NCI-H128 (cell line): ENCODE data around the gene CCDC85C.

Source experiments
- DNase-seq: peaks from one replicate; lab custom pipeline; 2025; ENCODE audit not compliant: unreplicated experiment; lab: John Stamatoyannopoulos, UW

CCDC85C gene

DNA sequence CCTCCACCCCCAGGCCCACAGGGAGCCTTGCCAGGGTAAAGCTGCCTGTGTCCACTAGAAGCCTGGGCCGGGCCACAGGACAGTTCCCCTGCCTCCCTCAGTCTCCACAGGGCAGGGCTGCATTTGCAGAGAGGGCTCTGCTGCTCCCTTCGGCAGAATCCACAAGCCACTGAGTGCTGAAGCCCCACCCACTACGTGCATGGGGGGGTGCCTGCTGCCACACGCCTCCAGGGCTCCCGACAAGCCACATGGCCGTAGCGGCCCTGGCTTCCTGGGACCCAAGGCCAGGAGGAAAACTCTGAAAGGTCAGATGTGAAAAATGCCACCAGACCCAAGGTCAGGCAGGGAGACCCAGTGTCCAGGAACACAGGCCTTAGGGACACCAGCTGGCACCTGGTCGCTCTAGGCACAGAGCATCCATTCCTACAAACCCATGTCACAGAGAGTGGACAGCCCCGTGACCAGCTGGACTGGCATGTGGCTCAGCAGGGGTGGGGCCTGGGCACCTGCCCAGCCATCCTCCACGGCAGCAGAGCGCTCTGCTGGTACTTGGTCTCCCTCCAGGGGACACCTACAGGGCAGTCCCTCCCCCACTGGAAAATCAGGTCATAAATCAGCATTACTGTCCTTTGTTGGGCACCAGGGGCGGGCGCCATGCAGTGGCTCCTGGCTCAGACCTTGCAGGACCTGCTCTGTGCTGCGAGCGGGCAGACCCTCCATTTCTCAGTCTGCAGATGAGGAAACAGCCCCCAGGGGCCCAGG lies 42.9 kb downstream of the CCDC85C start:
- DNase-seq: no peak

DNA sequence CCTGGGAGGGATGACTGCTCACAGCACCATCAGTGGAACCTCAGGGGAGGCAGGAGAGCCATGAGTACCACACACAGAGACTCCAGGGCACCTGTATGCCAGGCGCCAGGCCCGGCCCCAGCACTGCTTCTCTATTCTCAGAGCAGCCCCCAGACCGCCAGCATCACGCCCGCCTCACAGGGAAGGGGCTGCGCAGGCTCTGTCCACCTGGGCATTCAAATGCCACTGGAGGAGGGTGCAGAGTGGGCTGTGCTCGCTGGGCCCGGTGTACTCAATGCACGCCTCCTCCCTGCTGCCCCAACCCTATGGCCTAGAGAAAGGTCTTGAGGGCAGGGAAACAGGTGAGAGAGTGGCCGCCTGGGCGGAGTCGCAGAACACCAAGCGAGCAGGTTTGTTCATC lies 43.6 kb downstream of the CCDC85C start:
- DNase-seq: no peak

DNA sequence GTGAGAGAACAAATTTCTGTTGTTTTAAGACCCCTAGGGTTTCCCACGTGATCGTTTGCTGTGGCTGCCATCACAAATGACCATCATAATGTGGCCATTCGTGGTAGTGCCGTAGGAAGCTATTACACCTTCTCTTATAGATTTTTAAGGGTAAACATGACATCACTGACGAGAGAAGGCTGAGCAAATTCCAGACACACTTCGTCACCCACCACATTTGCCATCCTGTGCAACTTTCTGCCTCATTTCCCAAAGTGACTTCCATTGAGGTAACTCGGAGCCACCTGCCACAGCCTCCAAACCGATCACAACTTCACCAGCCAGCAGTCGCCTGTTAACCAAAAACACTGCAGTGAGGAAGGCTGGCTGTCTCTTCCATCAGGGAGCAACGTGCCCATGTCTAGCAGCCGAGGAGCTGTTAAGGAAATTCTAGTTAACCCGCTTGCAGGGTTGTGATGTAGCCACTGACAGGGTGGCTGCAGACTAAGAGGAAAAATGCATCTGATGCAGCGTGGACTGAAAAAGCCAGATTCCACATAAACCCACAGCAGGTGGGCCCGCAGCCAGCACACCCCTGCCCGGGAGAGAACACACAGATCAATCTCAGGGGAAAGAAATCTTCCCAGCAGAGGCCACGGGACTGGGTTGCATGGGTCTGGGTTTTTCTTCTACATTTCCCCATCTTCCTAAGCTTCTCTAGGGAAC lies 44.6 kb downstream of the CCDC85C start:
- no peak for DNase-seq

DNA sequence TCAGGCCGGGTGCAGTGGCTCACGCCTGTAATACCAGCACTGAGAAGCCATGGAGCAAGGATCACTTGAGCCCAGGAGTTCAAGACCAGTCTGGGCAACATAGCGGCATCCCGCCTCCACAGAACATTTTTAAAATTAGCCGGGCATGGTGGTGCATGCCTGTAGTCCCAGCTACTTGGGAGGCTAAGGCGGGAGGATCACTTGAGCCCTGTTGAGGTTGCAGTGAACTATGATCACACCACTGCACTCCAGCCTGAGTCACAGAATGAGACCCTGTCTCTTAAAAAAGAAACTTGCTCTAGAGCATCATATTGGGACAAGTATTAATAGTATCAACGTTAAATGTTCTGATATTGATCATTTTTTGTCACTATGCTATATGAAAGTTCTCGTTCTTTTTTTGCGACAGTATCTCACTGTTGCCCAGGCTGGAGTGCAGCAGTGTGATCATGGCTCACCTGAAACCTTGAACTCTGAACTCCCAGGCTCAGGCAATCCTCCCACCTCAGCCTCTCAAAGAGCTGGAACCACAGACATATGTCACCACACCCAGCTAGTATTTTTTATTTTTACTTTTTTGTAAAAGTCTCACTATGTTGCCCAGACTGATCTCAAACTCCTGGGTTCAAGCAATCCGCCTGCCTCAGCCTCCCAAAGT lies 47.7 kb downstream of the CCDC85C start:
- DNase-seq: no peak

DNA sequence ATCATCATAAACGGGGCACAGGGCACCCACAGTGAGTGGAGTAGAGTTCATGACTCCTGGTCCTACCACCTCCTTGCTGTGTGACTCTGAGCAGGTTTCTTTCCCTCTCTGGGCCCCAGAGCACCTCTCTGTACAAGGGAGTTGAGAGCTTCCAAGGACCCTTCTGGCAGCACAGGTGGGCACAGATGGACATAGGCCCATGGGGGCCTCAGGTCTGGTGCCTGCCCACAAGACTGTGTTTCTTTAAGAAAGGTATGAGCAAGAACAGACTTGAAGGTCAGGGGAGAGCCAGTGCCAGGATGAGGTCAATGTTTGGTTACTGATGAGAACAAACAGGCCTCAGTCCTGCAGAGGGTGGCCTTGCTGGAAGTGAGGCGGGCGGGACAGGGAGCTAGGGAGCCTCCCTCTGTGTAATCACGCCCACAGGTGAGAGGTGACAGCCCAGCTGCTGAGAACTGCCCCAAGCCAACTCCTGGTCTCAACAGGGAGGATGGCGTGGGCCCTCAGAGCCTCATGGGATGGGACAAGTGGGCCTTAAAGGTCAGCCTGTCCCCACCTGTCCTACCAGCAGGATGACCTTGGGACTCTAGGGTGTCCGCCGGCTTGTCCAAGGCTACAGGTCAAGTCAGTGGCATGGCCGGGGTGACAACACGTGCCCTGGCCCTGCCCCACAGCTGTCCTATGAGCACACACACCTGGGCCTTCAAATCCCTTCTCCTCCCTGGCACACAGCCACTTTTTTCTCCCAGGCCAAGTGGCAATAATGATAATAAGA lies 49.1 kb downstream of the CCDC85C start:
- DNase-seq: no peak

DNA sequence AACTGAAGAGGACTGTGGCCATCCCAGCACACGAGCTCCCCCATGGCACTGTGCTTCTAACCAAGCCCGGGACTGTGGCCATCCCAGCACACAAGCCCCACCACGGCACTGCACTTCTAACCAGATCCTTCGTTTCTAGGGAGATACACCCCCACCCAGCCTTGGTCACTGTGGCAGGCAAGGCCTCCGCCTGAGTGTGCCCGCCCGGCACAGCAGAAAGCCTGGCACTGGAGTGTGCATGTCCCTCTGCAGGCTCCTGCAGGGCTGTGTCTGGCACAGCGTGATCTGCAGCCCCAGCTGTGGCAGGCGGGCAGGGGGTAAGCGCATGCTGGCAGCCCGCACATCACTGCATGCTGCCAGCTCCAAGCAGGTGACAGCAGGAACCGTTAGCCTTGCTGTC lies 49.8 kb downstream of the CCDC85C start:
- DNase-seq: no peak

DNA sequence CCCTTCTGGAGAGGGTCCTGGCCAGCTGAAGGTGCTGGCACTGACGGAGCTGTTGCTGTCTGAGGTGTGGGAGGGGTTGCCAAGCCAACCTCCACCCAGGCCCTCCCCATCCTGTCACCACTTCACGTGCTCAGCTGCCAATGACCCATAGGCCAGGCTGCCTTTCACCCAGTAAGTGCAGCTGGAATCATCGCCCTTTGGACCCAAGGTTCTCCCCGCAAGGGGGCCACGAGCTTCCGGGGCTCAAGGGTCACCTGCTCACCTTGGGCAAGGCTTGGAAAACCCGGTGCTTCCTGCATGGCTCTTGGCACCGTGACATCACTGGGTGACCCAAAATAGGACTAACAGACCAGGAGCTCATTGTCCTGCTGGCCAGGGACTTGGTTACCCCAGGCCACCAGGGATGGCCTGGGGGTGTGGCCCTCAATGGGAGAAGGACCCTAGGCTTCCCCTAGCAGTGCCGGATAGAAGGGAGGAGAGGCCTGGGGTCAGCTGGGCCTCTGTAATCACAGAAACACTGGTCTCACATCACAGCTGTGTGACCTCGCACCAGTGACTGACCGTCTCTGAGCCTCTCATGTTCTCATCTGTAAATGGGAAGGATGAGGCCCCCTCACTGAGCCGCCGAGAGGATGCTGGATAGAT lies 51.3 kb downstream of the CCDC85C start:
- no peak for DNase-seq

DNA sequence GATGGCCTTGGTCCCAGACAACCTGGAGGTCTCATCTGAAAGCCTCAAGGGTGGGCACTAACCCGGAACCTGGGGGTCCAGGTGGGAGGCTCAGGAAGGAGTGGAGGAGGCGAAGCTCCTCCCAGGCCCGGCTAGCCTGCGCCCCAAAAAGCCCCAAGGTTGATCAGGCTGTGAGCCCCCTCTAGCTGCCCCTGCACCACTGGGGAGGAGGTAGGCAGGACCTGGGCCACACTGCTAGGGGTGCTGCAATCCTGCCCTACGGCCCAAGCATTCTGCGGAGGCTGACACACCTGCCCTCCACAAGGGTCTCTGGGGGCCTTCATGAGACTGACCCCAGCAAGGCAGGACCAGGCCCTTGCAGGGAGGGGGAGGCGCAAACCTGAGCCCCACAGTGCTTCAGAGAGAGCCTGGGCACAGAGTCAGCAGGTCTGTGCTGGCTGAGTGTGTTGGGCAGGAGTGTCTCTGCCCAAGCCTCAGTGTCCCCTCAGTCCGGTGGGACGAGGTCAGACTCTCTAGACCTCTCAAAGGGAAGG lies 51.9 kb downstream of the CCDC85C start:
- DNase-seq: no peak

DNA sequence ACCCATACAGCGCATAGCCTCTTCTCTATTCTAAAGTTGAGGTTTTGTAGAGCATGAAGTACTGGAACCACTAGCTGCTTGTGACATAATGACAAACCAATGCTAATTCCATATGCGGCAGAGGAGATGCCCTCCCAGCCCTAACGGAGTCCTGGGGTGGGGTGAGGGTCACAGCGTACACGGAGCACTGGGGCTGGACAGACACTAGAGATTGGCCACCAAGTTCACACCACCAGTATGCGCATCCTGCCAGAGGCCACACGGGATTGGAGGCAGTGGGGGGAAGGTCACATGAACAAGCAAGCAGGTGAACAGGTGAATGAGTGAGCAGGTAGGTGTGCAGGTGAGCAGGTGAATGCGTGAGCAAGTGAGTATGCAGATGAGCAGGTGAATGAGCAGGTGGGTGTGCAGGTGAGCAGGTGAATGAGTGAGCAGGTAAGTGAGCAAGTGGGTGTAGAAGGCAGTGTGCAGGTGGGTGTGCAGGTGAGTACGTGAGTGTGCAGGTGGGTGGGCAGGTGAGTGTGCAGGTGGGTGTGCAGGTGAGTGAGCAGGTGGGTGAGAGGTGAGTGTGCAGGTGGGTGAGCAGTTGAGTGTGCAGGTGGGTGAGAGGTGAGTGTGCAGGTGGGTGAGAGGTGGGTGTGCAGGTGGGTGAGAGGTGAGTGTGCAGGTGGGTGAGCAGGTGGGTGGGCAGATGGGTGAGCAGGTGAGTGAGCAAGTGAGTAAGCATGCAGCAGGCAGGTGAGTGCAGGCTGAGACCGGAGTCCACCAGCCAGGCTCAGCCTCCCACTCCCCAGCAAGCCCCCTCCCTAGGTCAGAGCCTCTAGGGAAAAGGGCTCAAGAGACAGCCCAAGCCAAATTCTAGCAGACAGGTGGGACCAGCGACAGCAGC lies 52.7 kb downstream of the CCDC85C start:
- no peak for DNase-seq

DNA sequence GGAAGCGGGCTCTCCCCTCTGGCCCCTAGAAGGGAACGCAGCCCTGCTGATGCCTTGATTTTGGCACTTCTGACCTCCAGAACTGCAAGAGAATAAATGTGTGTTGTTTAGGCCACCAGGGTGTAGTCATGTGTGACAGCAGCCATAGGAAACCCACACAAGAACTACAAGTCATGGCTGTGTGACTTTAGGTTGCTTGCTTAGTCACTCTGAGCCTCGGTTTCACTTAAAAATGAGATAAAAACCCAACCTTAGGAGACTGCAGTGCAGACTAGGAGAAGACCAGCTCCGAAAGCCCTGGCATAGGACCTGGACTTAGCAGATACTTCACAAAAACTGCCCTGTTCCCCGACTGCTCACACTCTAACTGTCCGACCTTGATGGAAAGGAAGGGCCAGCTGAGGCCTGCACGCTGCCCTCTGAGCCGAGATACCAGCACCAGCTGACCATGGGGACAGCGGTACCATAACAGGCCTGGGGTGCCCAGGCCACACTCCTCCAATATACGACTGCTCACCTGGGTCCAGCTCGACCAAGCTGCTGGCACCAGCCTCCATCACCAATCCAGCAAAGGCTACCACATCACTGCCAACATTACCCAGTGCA lies 53.5 kb downstream of the CCDC85C start:
- no peak for DNase-seq

DNA sequence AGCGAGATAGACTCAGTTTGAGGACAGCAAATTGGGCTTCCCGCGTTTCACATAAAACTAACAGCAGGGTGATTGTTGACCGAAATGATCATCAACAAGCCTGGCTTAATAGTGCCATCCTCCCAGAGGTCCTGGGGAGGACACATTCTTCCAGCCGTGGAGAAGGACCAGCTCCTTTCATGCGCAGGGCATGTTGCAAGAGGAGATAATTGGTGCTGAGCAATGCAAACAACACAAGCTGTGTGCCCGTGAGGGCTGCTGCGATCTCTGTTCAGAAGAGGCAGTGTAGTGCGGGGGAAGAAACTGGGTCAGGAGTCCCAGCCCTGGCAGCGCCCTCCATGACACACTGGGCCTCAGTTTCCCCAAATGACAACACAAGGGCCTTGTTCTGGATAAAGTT lies 54.3 kb downstream of the CCDC85C start:
- DNase-seq: no peak

DNA sequence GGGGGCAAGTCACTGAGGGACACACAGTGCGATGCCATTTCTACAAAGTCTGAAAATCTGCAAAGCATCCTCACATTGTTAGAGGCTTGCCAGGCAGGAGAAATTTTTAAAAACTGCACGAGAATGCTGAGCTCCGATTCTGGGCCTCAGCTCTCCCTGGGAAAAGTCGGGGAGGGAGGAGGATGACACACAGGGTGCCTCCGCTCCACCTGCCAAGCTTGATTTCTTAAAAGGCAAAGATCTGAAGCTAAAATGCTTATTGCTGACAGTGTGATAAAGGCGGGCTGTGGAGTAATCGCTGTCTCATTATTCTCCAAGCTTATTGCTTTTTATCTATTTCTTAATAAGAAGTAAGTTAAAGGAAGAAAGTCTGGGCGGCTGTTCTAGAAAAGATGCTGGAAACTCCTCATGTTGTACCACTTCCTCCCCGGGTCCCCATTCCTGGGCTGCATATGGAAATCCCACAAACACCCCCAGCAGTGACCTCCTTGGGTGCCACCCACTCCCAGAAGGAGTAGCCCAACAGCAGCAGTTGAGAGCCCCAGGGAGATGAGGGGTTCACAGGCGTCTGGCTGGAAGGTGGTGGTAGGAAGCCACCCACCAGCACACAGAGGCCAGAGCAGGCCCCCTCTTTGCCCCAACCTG lies 55.0 kb downstream of the CCDC85C start:
- no peak for DNase-seq

DNA sequence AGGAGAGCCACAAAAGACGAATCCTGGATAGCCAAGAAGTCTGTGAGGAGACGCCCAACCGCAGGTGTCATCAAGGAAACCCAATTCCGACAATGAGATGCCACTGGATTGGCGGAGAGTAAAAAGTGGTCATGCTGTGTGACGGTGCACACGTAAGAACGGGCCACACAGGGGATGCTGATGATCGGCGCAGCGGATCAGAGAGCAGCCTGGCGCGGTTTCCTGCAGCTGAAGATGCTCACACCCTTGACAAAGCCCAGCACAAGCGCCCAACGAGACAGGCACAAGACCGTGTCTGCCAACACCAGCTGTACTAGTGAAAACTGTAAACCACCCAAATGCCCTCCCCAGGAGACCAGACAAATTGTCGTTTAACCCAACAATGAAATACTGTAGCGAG lies 55.8 kb downstream of the CCDC85C start:
- DNase-seq: peak; percentile 41

DNA sequence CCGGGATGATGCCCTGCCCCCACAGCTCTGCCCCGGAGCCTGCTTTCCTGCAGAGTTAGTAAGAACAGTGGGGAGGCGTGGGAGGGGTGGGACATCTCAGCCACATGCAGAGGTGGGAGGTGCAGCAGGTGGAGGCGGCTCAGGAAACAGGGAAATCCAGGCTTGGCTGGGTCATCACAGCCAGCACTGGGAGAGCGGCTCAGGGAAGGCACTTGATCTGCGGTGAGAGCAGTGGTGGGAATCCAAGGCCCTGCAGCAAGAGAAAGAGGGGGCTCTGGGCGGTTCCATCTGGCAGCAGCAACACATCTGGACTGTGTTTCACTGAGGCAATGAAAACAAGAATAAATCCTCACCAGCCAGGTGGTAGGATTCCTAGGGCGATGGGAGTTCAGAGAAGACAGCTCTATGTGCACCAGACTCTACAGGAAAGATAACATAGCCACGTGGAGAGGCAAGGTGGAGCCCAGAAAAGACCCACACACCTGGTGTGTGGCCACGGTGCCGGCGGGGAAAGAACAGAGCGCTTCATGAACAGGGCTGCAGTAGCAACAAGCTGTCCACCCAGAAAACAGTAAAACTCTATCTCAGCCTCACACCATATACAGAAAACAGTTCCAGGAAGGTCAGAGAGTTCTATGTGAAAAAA lies 57.6 kb downstream of the CCDC85C start:
- DNase-seq: peak; percentile 15

DNA sequence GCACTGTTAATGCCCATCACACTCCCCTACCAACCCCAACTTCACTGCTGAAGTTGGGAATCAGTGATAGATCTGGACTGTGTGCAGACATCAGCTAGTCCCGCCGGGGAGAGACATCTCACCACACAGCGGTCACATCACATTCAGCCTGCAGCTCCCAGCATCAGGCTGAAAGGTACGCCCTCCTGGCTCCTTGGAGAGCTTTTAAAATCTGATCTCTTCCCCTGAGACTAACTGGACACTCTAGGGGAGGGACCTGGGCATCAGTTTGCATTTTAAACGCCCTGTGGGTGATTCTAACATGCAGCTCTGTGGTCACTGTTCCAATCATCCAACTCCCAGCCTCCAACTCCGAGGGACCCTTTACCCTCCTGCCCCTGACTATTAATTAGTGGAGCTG lies 58.4 kb downstream of the CCDC85C start:
- DNase-seq: no peak

DNA sequence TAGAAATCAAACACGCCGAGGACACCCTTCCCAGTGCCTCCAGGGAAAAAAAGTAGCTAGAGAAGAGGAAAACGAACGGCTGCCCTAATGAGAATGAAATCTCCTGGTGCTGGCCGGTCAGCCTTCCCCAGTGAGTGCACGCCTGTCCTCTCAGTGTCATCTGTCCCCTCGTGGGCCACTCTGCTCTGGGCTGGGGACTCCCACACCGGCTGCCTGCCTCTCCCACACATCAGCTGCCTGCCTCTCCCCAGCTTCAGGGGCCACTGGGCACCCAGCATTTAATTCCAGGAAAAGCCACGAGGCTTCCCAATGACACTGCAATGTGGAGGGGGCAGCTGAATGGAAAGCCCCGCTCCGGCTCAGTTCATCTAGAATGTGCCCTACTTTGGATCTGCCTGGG lies 59.0 kb downstream of the CCDC85C start:
- no peak for DNase-seq

DNA sequence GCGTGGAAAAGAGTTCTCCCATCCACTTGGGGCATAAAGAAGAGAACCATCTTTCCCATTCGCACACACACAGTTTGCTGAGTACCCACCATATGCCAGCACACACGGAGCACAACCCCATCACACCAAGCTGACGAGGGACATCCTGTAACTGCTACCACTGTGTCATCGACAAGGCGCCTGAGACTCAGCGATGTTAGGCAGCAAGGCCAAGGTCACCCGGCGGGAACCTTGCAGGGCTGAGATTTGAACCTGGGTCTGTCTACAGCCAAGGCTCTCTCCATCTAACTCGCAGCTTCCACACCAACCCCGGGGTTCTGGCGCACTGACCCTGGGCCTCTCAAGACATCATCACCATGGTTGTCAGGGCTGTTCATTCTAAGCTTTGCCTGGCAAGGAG lies 60.0 kb downstream of the CCDC85C start:
- no peak for DNase-seq

DNA sequence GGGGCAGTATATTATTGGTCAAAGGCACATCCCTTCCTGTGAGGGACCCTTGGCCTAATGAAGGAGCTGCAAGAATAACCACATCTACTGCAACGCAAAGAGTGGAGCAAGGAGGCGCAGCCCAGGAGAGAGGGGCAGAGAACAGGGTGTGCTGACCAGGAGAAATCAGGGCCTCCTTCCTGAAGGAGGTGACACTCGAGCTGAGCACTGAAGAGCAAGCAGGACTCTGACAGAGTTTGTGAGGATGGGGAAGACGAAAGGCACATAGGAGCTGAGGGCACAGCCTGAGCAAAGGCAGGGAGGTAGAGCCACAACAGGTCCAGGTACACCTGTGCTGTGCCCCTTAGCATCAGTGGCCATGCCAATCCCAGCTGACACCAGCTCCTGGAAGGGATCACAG lies 60.6 kb downstream of the CCDC85C start:
- DNase-seq: no peak
